ENCODE results near the gene LAMA2. TPM values are rescaled to one million over a fixed set of nuclear protein-coding genes. Genes with fewer than 3 reads are reported as not detected.

Gene LAMA2
- total and polyA plus RNA-seq, 2 donors (not counting 3 experiments of a cell fraction or from before 2014, with no cell fraction given): 0.51 to 0.75 TPM

- Histone ChIP-seq H3K4me3 (replicated peaks in 1 of 3; ENCODE audit: insufficient read depth in 1 of 3, low read depth in 1 of 3, low read length in 3 of 3) (no peak overlapping the region), H3K4me2 (ENCODE audit: insufficient read depth, low read length) (no peak overlapping the region), H2AFZ (ENCODE audit: low read depth, low read length) (no peak overlapping the region), H3K9me3 (replicated peaks; ENCODE audit: control insufficient read depth, insufficient read depth, low read length) (no peaks in the 10 kb centered on the region), H3K79me2 (ENCODE audit: control insufficient read depth, insufficient read depth, low read length) (no peaks in the 10 kb centered on the region), H3K9me1 (replicated peaks; ENCODE audit: control insufficient read depth, extremely low read depth, insufficient read depth, low read length) (no peaks in the 10 kb centered on the region), H3K36me3 (ENCODE audit: control insufficient read depth in 2 of 2, extremely low read depth in 1 of 2, insufficient read depth in 2 of 2, low read length in 2 of 2) (no peaks in the 10 kb centered on the region), H3K4me1 (ENCODE audit: control insufficient read depth, extremely low read depth, insufficient read depth, low read length) (no peaks in the 10 kb centered on the region), H3K27ac (ENCODE audit: insufficient read depth, low read depth, low read length) (no peak overlapping the region), H3K9ac (replicated peaks; ENCODE audit: extremely low read depth, insufficient read depth, low read length) (no peak overlapping the region), H4K20me1 (replicated peaks; ENCODE audit: control insufficient read depth, extremely low read depth, insufficient read depth, low read length) (no peaks in the 10 kb centered on the region), H3K27me3 (ENCODE audit: control insufficient read depth in 2 of 2, insufficient read depth in 2 of 2, low read length in 2 of 2) (peaks cover 0 to 2% of the 10 kb centered on the region in 2 experiments)
- FAIRE-seq: no peak
- dilution Hi-C loops (cut with MboI; ENCODE audit: extremely low pct_ligation_motif_present, low sequenced_read_pairs): no loop called here
- ChIA-PET CTCF (interaction anchor here (1.2 kb wide), 1 partner anchor 49 kb away, joined by 3 read pairs; no protein-coding TSS in a partner anchor), POLR2A (no interaction called here)
- no peak for DNase-seq (ENCODE audit: low read depth, low spot score)
- TF ChIP-seq FOS (IDR thresholded peaks at IDR 0.05; ENCODE audit: borderline replicate concordance, insufficient read depth, low read length) (no peak), MAX (IDR thresholded peaks at IDR 0.05; ENCODE audit: insufficient read depth, insufficient read length) (no peak), POLR2A (IDR thresholded peaks at IDR 0.05; ENCODE audit: low read depth, low read length) (no peak), POLR2AphosphoS5 (IDR thresholded peaks at IDR 0.05; ENCODE audit: insufficient read depth, low read depth, low read length) (no peak), EZH2 (IDR thresholded peaks at IDR 0.05; ENCODE audit: borderline replicate concordance, low read depth, low read length, severe bottlenecking) (no peak)
- intact Hi-C loops (cut with micrococcal nuclease): no loop called here
- no TSS peak for BruUV-seq (replicated peaks)
These were observed 320.4 kb downstream of the LAMA2 start for GRCh38 chr6:129203190-129203900.

DNA sequence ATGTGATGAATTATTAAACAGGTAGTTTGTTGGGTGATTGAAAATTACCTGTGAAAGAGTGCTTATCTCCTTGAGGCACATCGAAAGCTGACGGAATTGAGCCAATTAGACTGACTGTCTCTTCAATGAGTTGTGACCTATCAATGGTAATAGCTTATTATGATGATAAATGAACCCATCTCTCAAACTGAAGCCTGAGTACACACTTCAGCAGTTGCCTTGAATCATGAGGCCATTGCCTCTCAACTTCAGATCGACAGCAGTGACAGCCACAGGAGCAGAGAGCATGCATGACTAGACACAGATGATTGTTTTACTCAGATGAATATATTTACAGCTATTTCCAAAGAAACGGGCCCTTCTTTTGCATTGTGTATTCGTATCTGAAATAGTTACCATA lies 323.9 kb downstream of the LAMA2 start:
- dilution Hi-C loops (cut with MboI; ENCODE audit: extremely low pct_ligation_motif_present, low sequenced_read_pairs): no loop called here
- H3K27me3 ChIP-seq (ENCODE audit: control insufficient read depth in 2 of 2, insufficient read depth in 2 of 2, low read length in 2 of 2): peaks cover 0 to 2% of the 10 kb centered on the region in 2 experiments
- TF ChIP-seq GATA2 (IDR thresholded peaks at IDR 0.05; ENCODE audit: insufficient read depth, insufficient read length, low read depth, low read length): no peak
- no peaks in the 10 kb centered on the region for H3K9me1 ChIP-seq (replicated peaks; ENCODE audit: control insufficient read depth, extremely low read depth, insufficient read depth, low read length)
- ChIA-PET CTCF (interaction anchor here (1.0 to 1.7 kb wide), 2 partner anchors 10 to 11 kb away, joined by 3 to 6 read pairs; no protein-coding TSS in a partner anchor), POLR2A (no interaction called here)
- intact Hi-C loops (cut with micrococcal nuclease): no loop called here
- no peaks in the 10 kb centered on the region for H3K79me2 ChIP-seq (ENCODE audit: control insufficient read depth, insufficient read depth, low read length)
- no peak overlapping the region for H3K27ac ChIP-seq (ENCODE audit: insufficient read depth, low read depth, low read length)
- no TSS peak for BruUV-seq (replicated peaks)
- no peak overlapping the region for H3K4me3 ChIP-seq (replicated peaks in 1 of 3; ENCODE audit: insufficient read depth in 1 of 3, low read depth in 1 of 3, low read length in 3 of 3)
- no peaks in the 10 kb centered on the region for H3K9me3 ChIP-seq (replicated peaks; ENCODE audit: control insufficient read depth, insufficient read depth, low read length)
- DNase-seq (ENCODE audit: low read depth, low spot score): no peak
- no peak overlapping the region for H3K4me2 ChIP-seq (ENCODE audit: insufficient read depth, low read length)
- H4K20me1 ChIP-seq (replicated peaks; ENCODE audit: control insufficient read depth, extremely low read depth, insufficient read depth, low read length): no peaks in the 10 kb centered on the region
- H2AFZ ChIP-seq (ENCODE audit: low read depth, low read length): no peak overlapping the region
- FAIRE-seq: no peak
- no peaks in the 10 kb centered on the region for H3K4me1 ChIP-seq (ENCODE audit: control insufficient read depth, extremely low read depth, insufficient read depth, low read length)
- H3K9ac ChIP-seq (replicated peaks; ENCODE audit: extremely low read depth, insufficient read depth, low read length): no peak overlapping the region
- H3K36me3 ChIP-seq (ENCODE audit: control insufficient read depth in 2 of 2, extremely low read depth in 1 of 2, insufficient read depth in 2 of 2, low read length in 2 of 2): no peaks in the 10 kb centered on the region

All from endothelial cell of umbilical vein (primary cell).